ENCODE results near the gene SSB. TPM values are rescaled to one million over a fixed set of nuclear protein-coding genes. Genes with fewer than 3 reads are reported as not detected.
"Not testable (repeated sequence)": the region's sequence is repeated elsewhere in the genome, so short reads cannot be mapped to it uniquely, and the experiment has no call there.

The SSB gene
- 100 to 1,000 TPM; 112 to 120 TPM for total RNA-seq

- ChIA-PET CTCF (interaction anchor here (0.7 to 1.2 kb wide), 2 partner anchors 29 to 1564 kb away, joined by 3 to 5 read pairs; partner anchors contain the start of gene UBR3), POLR2A (interaction anchor here (1.0 to 1.7 kb wide), 8 partner anchors 14 to 227 kb away, joined by 3 to 9 read pairs (median 3); partner anchors contain the start of genes CFAP210, METTL5, PHOSPHO2 and UBR3)
- peak within 1 kb of the TSS; percentile 90 for H3K27ac Mint-ChIP-seq
- peaks cover 12% of the 10 kb centered on the region for H3K36me3 Mint-ChIP-seq
- peaks cover 25% of the 10 kb centered on the region for H3K4me1 Mint-ChIP-seq (ENCODE audit: low read depth)
- H3K9me3 Mint-ChIP-seq = no peaks in the 10 kb centered on the region
- DNase-seq = peak; percentile 98
- H3K4me3 Mint-ChIP-seq = peak within 1 kb of the TSS; percentile 87
- peaks cover 2% of the 10 kb centered on the region for H3K27me3 Mint-ChIP-seq
- intact Hi-C loops (cut with micrococcal nuclease) = loop anchor here (1.0 to 2.0 kb wide), 7 partner anchors 28 to 320 kb away; partner anchors contain the start of genes BBS5, CFAP210, FASTKD1 and KLHL23
Observed at GRCh38 chr2:169798718-169799592, at the start of gene SSB. Gene SSB (plus strand): TSS chr2:169798871. CDS start chr2:169800961, 2,090 bp downstream.

GRCh38 chr2:169752752-169753151, 45.9 kb upstream of the SSB start:
- Mint-ChIP-seq H3K27ac (no peak overlapping the region), H3K36me3 (no peaks in the 10 kb centered on the region), H3K4me1 (ENCODE audit: low read depth) (no peaks in the 10 kb centered on the region), H3K4me3 (no peak overlapping the region), H3K9me3 (no peaks in the 10 kb centered on the region), H3K27me3 (no peaks in the 10 kb centered on the region)
- intact Hi-C loops (cut with micrococcal nuclease) = no loop called here
- ChIA-PET POLR2A (no interaction called here), CTCF (no interaction called here)
- no peak for DNase-seq

GRCh38 chr2:169755083-169755870, 43.4 kb upstream of the SSB start:
- CTCF ChIA-PET = no interaction called here
- no peaks in the 10 kb centered on the region for H3K9me3 Mint-ChIP-seq
- H3K27ac Mint-ChIP-seq = no peak overlapping the region
- no peak for DNase-seq
- H3K4me1 Mint-ChIP-seq (ENCODE audit: low read depth) = no peaks in the 10 kb centered on the region
- H3K27me3 Mint-ChIP-seq = no peaks in the 10 kb centered on the region
- no peaks in the 10 kb centered on the region for H3K36me3 Mint-ChIP-seq
- intact Hi-C loops (cut with micrococcal nuclease) = no loop called here
- H3K4me3 Mint-ChIP-seq = no peak overlapping the region
- POLR2A ChIA-PET = no interaction called here

DNA sequence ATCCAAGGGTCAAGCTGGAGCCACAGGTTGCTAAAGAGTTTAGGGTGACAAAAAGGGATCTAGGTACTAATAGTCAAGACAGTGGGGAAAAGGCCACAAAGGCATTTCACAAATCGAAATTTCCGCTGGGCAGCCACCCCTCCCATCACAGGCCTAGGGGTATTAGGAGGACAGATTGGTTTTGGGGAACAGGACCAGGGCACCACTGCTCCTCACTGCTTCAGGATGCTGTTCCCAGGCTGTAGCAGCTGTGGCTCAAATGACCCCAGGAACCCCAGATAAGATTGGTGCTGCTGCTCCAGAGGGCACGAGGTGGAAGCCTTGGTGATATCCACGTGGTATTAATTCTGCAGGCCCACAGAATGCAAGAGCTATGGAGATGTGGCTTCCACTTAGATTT, 42.3 kb upstream of the SSB start:
- intact Hi-C loops (cut with micrococcal nuclease) = no loop called here
- H3K27ac Mint-ChIP-seq = no peak overlapping the region
- H3K36me3 Mint-ChIP-seq = no peaks in the 10 kb centered on the region
- H3K4me3 Mint-ChIP-seq = no peak overlapping the region
- POLR2A ChIA-PET = no interaction called here
- no peak for DNase-seq
- no peaks in the 10 kb centered on the region for H3K9me3 Mint-ChIP-seq
- H3K4me1 Mint-ChIP-seq (ENCODE audit: low read depth) = no peaks in the 10 kb centered on the region
- no peaks in the 10 kb centered on the region for H3K27me3 Mint-ChIP-seq
- CTCF ChIA-PET = no interaction called here

DNA sequence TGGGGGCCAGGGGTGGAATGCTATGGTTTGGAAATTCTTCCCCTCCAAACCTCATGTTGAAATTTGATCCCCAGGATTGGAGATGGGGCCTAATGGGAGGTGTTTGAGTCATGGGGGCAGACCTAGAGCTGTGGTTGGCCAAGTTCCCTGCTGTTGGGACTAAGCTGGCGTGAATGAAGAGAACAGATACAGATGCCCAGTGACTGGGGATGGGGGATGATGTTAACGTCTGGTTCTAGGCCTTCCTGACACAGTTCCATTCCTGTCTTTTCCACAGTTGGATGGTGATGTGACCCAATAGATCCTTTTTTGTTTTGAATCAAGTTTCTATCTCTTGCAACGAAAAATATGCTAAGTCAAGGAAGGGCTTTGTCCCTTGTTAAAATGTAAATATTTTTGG, 41.3 kb upstream of the SSB start:
- H3K36me3 Mint-ChIP-seq = no peaks in the 10 kb centered on the region
- DNase-seq = no peak
- intact Hi-C loops (cut with micrococcal nuclease) = no loop called here
- ChIA-PET POLR2A (no interaction called here), CTCF (interaction anchor here (1.0 kb wide), 1 partner anchor 10 kb away, joined by 3 read pairs; no protein-coding TSS in a partner anchor)
- peaks cover under 1% of the 10 kb centered on the region for H3K27me3 Mint-ChIP-seq
- H3K4me1 Mint-ChIP-seq (ENCODE audit: low read depth) = peaks cover 5% of the 10 kb centered on the region
- H3K9me3 Mint-ChIP-seq = no peaks in the 10 kb centered on the region
- H3K27ac Mint-ChIP-seq = no peak overlapping the region
- no peak overlapping the region for H3K4me3 Mint-ChIP-seq

- Mint-ChIP-seq H3K27ac (no peak overlapping the region), H3K27me3 (peaks cover 1% of the 10 kb centered on the region), H3K36me3 (no peaks in the 10 kb centered on the region), H3K4me3 (no peak overlapping the region), H3K9me3 (no peaks in the 10 kb centered on the region), H3K4me1 (ENCODE audit: low read depth) (peaks cover 5% of the 10 kb centered on the region)
- ChIA-PET CTCF (interaction anchor here (1.0 kb wide), 1 partner anchor 10 kb away, joined by 3 read pairs; no protein-coding TSS in a partner anchor), POLR2A (no interaction called here)
- intact Hi-C loops (cut with micrococcal nuclease) = no loop called here
- no peak for DNase-seq
Observed at GRCh38 chr2:169757778-169758177, 40.9 kb upstream of the SSB start.

DNA sequence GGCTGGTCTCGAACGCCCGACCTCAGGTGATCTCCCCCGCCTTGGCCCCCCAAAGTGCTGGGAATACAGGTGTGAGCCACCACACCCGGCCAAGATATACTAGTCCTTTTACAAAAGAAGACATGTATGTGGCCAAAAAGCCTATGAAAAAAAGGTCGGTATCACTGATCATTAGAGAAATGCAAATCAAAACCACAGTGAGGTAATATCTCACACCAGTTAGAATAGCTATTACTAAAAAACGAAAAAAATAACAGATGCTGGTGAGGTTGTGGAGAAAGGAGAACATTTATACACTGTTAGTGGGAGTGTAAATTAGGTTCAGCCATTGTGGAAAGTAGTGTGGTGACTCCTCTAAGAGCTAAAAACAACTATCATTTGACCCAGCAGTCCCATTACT, 38.7 kb upstream of the SSB start:
- CTCF ChIA-PET = no interaction called here
- intact Hi-C loops (cut with micrococcal nuclease) = no loop called here
- Mint-ChIP-seq H3K27me3 (peaks cover 1% of the 10 kb centered on the region), H3K9me3 (no peaks in the 10 kb centered on the region), H3K27ac (no peak overlapping the region), H3K4me1 (ENCODE audit: low read depth) (peaks cover 5% of the 10 kb centered on the region), H3K36me3 (no peaks in the 10 kb centered on the region), H3K4me3 (no peak overlapping the region)
- no peak for DNase-seq
- POLR2A ChIA-PET = no interaction called here

DNA sequence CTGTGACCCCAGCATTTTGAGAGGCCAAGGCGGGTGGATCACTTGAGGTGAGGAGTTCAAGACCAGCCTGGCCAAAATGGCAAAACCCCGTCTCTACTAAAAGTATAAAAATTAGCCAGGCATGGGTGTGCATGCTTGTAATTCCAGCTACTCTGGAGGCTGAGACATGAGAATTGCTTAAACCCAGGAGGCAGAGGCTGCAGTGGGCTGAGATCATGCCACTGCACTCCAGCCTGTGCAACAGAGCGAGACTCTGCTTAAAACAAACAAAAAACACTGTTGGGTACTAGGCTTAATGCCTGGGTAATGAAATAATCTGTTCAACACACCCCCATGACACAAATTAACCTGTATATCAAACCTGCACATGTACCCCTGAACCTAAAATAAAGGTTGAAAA, 37.9 kb upstream of the SSB start:
- H3K4me3 Mint-ChIP-seq; H3K27me3 Mint-ChIP-seq; H3K9me3 Mint-ChIP-seq; DNase-seq; H3K36me3 Mint-ChIP-seq; intact Hi-C loops (cut with micrococcal nuclease); CTCF ChIA-PET; H3K4me1 Mint-ChIP-seq (ENCODE audit: low read depth); POLR2A ChIA-PET; H3K27ac Mint-ChIP-seq: not testable (repeated sequence)

GRCh38 chr2:169761251-169761969, 37.3 kb upstream of the SSB start:
- H3K9me3 Mint-ChIP-seq = no peaks in the 10 kb centered on the region
- intact Hi-C loops (cut with micrococcal nuclease) = no loop called here
- H3K4me1 Mint-ChIP-seq (ENCODE audit: low read depth) = peaks cover 5% of the 10 kb centered on the region
- H3K27me3 Mint-ChIP-seq = peaks cover 1% of the 10 kb centered on the region
- no peak overlapping the region for H3K27ac Mint-ChIP-seq
- no peak for DNase-seq
- CTCF ChIA-PET = interaction anchor here (0.6 kb wide), 1 partner anchor 167 kb away, joined by 3 read pairs; no protein-coding TSS in a partner anchor
- no peaks in the 10 kb centered on the region for H3K36me3 Mint-ChIP-seq
- POLR2A ChIA-PET = no interaction called here
- H3K4me3 Mint-ChIP-seq = no peak overlapping the region

GRCh38 chr2:169761970-169762292, 36.7 kb upstream of the SSB start:
- intact Hi-C loops (cut with micrococcal nuclease) = no loop called here
- Mint-ChIP-seq H3K27me3 (peaks cover 1% of the 10 kb centered on the region), H3K9me3 (no peaks in the 10 kb centered on the region), H3K4me1 (ENCODE audit: low read depth) (peaks cover 5% of the 10 kb centered on the region), H3K4me3 (no peak overlapping the region), H3K36me3 (no peaks in the 10 kb centered on the region), H3K27ac (no peak overlapping the region)
- CTCF ChIA-PET = interaction anchor here (0.6 kb wide), 1 partner anchor 167 kb away, joined by 3 read pairs; no protein-coding TSS in a partner anchor
- POLR2A ChIA-PET = no interaction called here
- DNase-seq = no peak

GRCh38 chr2:169765523-169765922, 33.1 kb upstream of the SSB start:
- no peak overlapping the region for H3K27ac Mint-ChIP-seq
- H3K36me3 Mint-ChIP-seq = no peaks in the 10 kb centered on the region
- no peaks in the 10 kb centered on the region for H3K9me3 Mint-ChIP-seq
- intact Hi-C loops (cut with micrococcal nuclease) = no loop called here
- peaks cover 12% of the 10 kb centered on the region for H3K27me3 Mint-ChIP-seq
- DNase-seq = no peak
- ChIA-PET CTCF (no interaction called here), POLR2A (no interaction called here)
- no peak overlapping the region for H3K4me3 Mint-ChIP-seq
- H3K4me1 Mint-ChIP-seq (ENCODE audit: low read depth) = peaks cover 11% of the 10 kb centered on the region

All from activated CD4-positive, alpha-beta memory T cell treated with anti-CD3 and anti-CD28 coated beads for 36 hours (primary cell).